ENCODE measurements around the gene NAGK.

Gene NAGK

GRCh38 chr2:71125506-71126294 lies 57.3 kb downstream of the NAGK start:
- no peaks in the 10 kb centered on the region for H3K4me1 ChIP-seq (ENCODE audit: control insufficient read depth, insufficient read depth, low read length)
- H3K9me3 ChIP-seq (ENCODE audit: control insufficient read depth, low read length): no peaks in the 10 kb centered on the region
- no peak overlapping the region for H3K4me3 ChIP-seq (ENCODE audit: low read length)
- no peaks in the 10 kb centered on the region for H3K27me3 ChIP-seq (ENCODE audit: control insufficient read depth, insufficient read depth, low read length)
- H3K36me3 ChIP-seq (ENCODE audit: control insufficient read depth, insufficient read depth, low read length): no peaks in the 10 kb centered on the region
- no peak overlapping the region for H3K9ac ChIP-seq (ENCODE audit: low read length)

GRCh38 chr2:71126957-71127356 lies 58.5 kb downstream of the NAGK start:
- H3K36me3 ChIP-seq (ENCODE audit: control insufficient read depth, insufficient read depth, low read length): no peaks in the 10 kb centered on the region

More at GRCh38 chr2:71126957-71127356, 58.5 kb downstream of the NAGK start:
- H3K4me1 ChIP-seq (ENCODE audit: control insufficient read depth, insufficient read depth, low read length): no peaks in the 10 kb centered on the region
- no peaks in the 10 kb centered on the region for H3K27me3 ChIP-seq (ENCODE audit: control insufficient read depth, insufficient read depth, low read length)
- H3K4me3 ChIP-seq (ENCODE audit: low read length): no peak overlapping the region
- H3K9ac ChIP-seq (ENCODE audit: low read length): no peak overlapping the region
- H3K9me3 ChIP-seq (ENCODE audit: control insufficient read depth, low read length): no peaks in the 10 kb centered on the region

All from mucosa of stomach (tissue), 1 donor.